Stimulated activated CD4-positive, alpha-beta T cell treated with anti-CD3 and anti-CD28 coated beads, Interleukin-15, amount 100 ng/mL, for 1 hour (primary cell): ENCODE measurements around the gene TRIP13.
"Not testable (repeated sequence)": the region's sequence is repeated elsewhere in the genome, so short reads cannot be mapped to it uniquely, and the experiment has no call there.

Source experiments
- DNase-seq, 2 donors: peaks; one replicate each; pipeline ENCODE4 v3.0.0-alpha.2; 2020; ENCODE audit warnings: low read depth in 1 of 2, low spot score in 1 of 2

TRIP13 gene

GRCh38 chr5:871596-872298 lies 20.9 kb upstream of the TRIP13 start:
- no peak for DNase-seq

GRCh38 chr5:872301-872700 lies 20.4 kb upstream of the TRIP13 start:
- no peak for DNase-seq

DNA sequence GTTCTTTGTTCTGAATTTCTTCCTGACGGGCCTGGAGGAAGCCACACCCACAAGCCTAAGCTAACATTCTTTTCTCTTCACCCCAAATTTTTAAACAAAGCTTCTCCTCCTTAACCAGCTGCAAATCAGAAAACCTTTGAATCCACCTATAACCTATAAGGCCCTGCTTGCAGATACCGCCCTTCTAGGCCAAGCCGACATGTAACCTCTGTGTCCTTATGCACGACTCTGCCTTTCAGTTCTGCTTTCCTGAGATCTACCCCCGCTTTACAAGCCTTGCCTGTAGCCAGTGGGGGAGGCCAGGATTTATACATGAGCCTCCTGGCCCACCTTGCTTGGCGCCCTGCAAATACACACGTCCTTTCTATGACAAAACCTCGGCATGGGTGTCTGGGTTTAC lies 19.4 kb upstream of the TRIP13 start:
- no peak for DNase-seq

GRCh38 chr5:875931-876330 lies 16.8 kb upstream of the TRIP13 start:
- no peak for DNase-seq

GRCh38 chr5:876398-877365 lies 16.0 kb upstream of the TRIP13 start:
- no peak for DNase-seq

DNA sequence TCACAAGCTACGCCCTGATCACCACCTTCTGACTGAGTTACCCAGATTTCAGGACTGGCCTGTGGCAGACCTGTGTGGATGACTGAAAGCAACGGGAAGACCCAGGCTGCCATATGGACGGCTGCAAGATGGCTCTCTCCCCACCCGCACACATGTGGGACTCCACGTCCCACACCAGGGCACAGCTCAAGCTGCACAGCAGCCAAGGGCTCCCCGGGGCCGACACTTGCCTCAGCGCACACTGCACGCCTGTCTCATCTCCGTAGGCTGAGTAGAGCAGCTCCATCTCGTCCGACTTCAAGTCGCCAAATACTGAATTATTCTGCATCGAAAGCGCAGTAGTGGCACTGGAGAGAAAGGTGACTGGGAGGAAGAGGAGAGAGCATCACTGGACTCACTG lies 14.6 kb upstream of the TRIP13 start:
- DNase-seq: no peak

- DNase-seq: not testable (repeated sequence)
These were observed 14.0 kb upstream of the TRIP13 start for GRCh38 chr5:878677-879076.

- DNase-seq: no peak
These were observed 11.7 kb upstream of the TRIP13 start for GRCh38 chr5:880816-881550.

- DNase-seq: no peak
These were observed 11.1 kb upstream of the TRIP13 start for GRCh38 chr5:881551-881935.

DNA sequence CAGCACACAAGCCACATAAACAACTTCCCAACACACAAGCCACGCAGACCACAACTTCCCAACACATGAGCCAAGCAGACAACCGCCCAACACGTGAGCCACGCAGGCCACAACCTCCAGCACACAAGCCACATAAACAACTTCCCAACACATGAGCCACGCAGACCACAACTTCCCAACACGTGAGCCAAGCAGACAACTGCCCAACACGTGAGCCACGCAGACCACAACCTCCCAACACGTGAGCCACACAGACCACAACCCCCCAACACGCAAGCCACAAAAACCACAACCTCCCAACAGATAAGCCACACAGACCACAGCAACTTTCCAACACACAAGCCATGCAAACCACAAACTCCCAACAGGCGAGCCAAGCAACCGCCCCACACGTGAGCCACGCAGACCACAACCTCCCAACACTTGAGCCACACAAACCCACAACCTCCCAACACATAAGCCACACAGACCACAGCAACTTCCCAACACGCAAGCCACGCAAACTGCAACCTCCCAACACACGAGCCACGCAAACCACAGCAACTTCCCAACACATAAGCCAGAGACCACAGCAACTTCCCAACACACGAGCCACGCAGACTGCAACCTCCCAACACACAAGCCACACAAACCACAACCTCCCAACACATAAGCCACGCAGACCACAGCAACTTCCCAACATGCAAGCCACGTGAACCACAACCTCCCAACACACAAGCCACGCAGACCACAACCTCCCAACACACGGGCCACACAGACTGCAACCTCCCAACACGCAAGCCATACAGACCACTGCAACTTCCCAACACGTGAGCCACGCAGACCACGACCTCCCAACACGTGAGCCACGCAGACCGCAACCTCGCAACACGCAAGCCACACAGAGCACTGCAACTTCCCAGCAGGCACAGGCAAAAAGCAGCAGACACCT lies 10.2 kb upstream of the TRIP13 start:
- DNase-seq: no peak

GRCh38 chr5:883475-884181 lies 9.1 kb upstream of the TRIP13 start:
- DNase-seq: no peak

GRCh38 chr5:884345-885126 lies 8.1 kb upstream of the TRIP13 start:
- DNase-seq: no peak

- DNase-seq: no peak
These were observed 7.6 kb upstream of the TRIP13 start for GRCh38 chr5:885127-885442.

DNA sequence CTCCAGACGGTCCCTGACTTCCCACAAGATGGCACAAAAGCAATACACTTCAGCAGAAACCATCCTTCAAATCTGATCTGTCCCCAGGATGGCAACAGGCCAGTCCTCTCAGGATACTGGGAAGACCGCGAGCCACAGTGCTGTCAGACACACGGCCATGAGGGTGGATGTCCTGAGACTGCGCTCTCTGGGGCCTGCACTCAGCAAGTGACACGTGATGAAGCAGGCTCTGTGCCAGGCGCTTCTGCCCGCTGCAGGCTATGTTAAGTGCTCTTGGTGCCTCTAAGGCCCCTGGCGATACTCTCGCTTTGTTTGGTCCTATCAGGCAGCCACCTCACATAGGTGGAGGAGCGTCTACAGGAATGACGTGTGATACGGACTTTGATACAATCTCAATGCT lies 7.2 kb upstream of the TRIP13 start:
- DNase-seq: no peak

- DNase-seq: no peak
These were observed 6.6 kb upstream of the TRIP13 start for GRCh38 chr5:886036-886435.

DNA sequence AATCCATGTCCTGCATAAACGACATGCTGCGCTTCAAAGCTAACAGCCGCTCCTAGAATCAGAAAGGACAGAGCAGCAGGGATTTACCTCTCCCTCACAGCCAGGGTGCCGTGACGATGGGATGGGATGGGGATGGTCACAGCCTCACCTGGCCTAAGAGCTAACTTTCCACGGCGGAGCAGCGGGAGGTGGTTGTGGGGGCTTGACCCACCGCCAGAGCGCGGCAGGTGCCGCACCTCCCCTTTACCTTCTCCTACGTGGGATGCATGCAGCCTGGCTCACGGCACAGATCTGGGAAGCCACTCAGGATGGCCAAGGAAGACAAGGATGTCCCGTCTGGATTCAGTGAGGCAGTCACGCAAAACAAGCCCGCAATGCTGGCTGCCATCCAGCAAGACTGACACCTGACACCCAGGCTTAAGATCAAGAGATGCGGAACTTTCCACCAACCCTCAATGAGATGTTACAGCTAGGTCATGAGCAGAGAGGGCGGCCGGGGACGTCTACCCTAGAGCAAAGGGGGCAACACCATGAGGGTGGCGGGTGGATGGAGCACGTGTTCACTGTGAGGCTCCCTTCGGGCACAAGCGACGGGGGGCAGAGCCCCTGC lies 5.9 kb upstream of the TRIP13 start:
- DNase-seq: no peak

GRCh38 chr5:887947-888637 lies 4.6 kb upstream of the TRIP13 start:
- no peak for DNase-seq

DNA sequence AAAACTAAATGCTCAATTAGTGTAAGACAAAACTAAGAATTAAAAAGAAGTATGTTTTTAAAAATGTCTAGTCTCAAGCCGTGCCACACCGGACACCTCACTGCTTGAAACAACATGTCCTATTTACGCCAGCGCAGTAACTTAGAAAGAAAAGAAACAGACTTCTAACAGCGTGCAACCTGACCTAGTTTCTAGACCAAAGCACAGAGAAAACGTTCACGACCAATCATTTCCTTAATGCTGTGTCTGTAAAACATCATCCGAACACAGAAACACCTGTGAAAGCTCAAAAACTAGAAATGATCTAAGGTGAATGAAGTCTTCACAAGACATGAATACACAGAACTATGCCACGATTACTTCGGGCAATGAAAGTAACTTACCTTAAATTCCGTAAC lies 4.0 kb upstream of the TRIP13 start:
- DNase-seq: no peak
